Right lobe of liver (tissue), 6 donors: ENCODE data around the gene RBBP4. TPM values are rescaled to one million over a fixed set of nuclear protein-coding genes. Genes with fewer than 3 reads are reported as not detected.
A peak's percentile ranks its signal among the peaks of the same experiment; 100 is the strongest.
"Not testable (repeated sequence)": the region's sequence is repeated elsewhere in the genome, so short reads cannot be mapped to it uniquely, and the experiment has no call there.

Experiments used
- ATAC-seq, 4 donors: fragments of 200-7000 bp; cut with Tn5 transposase; one replicate each; pipeline ENCODE4 v1.9.1; 2020; ENCODE audit warnings: mild to moderate bottlenecking in 4 of 4, moderate library complexity in 4 of 4
- DNase-seq, 3 donors: peaks; one replicate each; pipeline ENCODE4 v3.0.0-alpha.2; 2020
- H3K27ac ChIP-seq, 3 donors: fragments of 200-600 bp; one replicate each; pipeline ENCODE4 v1.8.0; 2022
- H3K27me3 ChIP-seq, 2 donors: fragments of 200-600 bp; one replicate each; pipeline ENCODE4 v1.8.0; 2022
- H3K36me3 ChIP-seq, 4 donors: fragments of 200-600 bp; sonication (generic) in 1 of 4; one replicate each; pipeline versions ENCODE4 v1.5.1 to v1.8.0; 2017 to 2022; ENCODE audit warnings: control low read depth in 1 of 4
- H3K4me1 ChIP-seq, 4 donors: fragments of 200-600 bp; sonication (generic) in 1 of 4; one replicate each; pipeline versions ENCODE4 v1.5.1 to v1.8.0; 2017 to 2022; ENCODE audit warnings: control low read depth in 1 of 4
- H3K4me3 ChIP-seq, 3 donors: fragments of 200-600 bp; one replicate each; pipeline ENCODE4 v1.8.0; 2022
- H3K9me3 ChIP-seq, 4 donors: fragments of 200-600 bp; sonication (generic) in 1 of 4; one replicate each; pipeline versions ENCODE4 v1.5.1 to v1.8.0; 2017 to 2022; ENCODE audit warnings: control low read depth in 1 of 4
- CTCF ChIP-seq, 4 donors: fragments of 200-600 bp in 3 of 4; fragments of 450-650 bp in 1 of 4; IDR thresholded peaks; one replicate each; pipeline versions ENCODE4 v1.5.1 to v1.8.0; 2016 to 2022; ENCODE audit warnings: antibody characterized with exemption in 4 of 4, mild to moderate bottlenecking in 2 of 4
- POLR2A ChIP-seq: fragments of 450-650 bp; IDR thresholded peaks from one replicate; pipeline ENCODE4 v1.6.1; 2017; ENCODE audit warnings: antibody characterized with exemption, mild to moderate bottlenecking
- WGBS: methylation state at CpG from one replicate; pipeline ENCODE4 v1.1.6; 2018; ENCODE audit warnings: low coverage, low lambda C conversion rate; ENCODE audit not compliant: insufficient coverage; ENCODE audit errors: missing lambda C conversion rate; 5-methylcytosine and 5-hydroxymethylcytosine counted together
- intact Hi-C, 2 donors: fragments of 100-400 bp; cut with DNase I; formaldehyde crosslinking; loops; one replicate each; pipeline versions ENCODE4 v1.11.2 to v1.14.1; 2022
- total RNA-seq, 6 experiments: library from RNA; depleted of rRNA in 2 of 6; stranded (reverse); fragments of >200 nt in 2 of 6; fragmentation: NEBNext Ultra II Directional in 3 of 6; extraction: Animal tissue kit (Norgen Biotek cat#: 25700) in 3 of 6; gene quantifications; one replicate each; pipeline versions ENCODE4 v1.1.0 to v1.2.4, GENCODE V29; 2016 to 2023
- donor health status: DM: no; HTN: yes; CAD: no.
- donor health status: DM: no; HTN: no; CAD: no.
- donor health status: DM: no; HTN: no; CAD: no.
- donor health status: DM: no; HTN: yes; CAD: no.
- donor health status: DM: no; HTN: yes; CAD: no.

Gene RBBP4
- total RNA-seq, 6 experiments from 2014 or later, result 50.1 to 66.1 (median 58.8) TPM

- ATAC-seq (no peak), DNase-seq (no peak)
- WGBS, result 92% methylated on average over 1 of the region's 1 CpG
- Histone ChIP-seq H3K27ac (no peak overlapping the region), H3K4me3 (no peak overlapping the region), H3K4me1 (no peaks in the 10 kb centered on the region), H3K36me3 (peaks cover 4 to 70% (median 13%) of the 10 kb centered on the region in 4 donors), H3K9me3 (no peaks in the 10 kb centered on the region), H3K27me3 (no peaks in the 10 kb centered on the region)
- intact Hi-C loops, result no loop called here
- TF ChIP-seq CTCF (IDR thresholded peaks at IDR 0.05) (no peak), POLR2A (no peak)
These were observed 8.6 kb downstream of the RBBP4 start for GRCh38 chr1:32659581-32659980.

- H3K27ac ChIP-seq, result no peak overlapping the region
- H3K4me1 ChIP-seq, result no peaks in the 10 kb centered on the region
- 59% methylated on average over 1 of the region's 1 CpG for WGBS
- intact Hi-C loops, result no loop called here
- H3K4me3 ChIP-seq, result no peak overlapping the region
- TF ChIP-seq CTCF (IDR thresholded peaks at IDR 0.05), result no peak
- no peak for TF ChIP-seq POLR2A
- DNase-seq (no peak), ATAC-seq (no peak)
- H3K27me3 ChIP-seq, result no peaks in the 10 kb centered on the region
- H3K9me3 ChIP-seq, result no peaks in the 10 kb centered on the region
- peaks cover 15 to 85% (median 28%) of the 10 kb centered on the region in 4 donors for H3K36me3 ChIP-seq
These were observed 14.9 kb downstream of the RBBP4 start for GRCh38 chr1:32665915-32666314.

- 82% methylated on average over 9 of the region's 12 CpGs for WGBS
- no peak overlapping the region for H3K4me3 ChIP-seq
- peaks cover 15 to 88% (median 34%) of the 10 kb centered on the region in 4 donors for H3K36me3 ChIP-seq
- H3K9me3 ChIP-seq, result no peaks in the 10 kb centered on the region
- DNase-seq (no peak), ATAC-seq (no peak)
- no peaks in the 10 kb centered on the region for H3K4me1 ChIP-seq
- no peak overlapping the region for H3K27ac ChIP-seq
- H3K27me3 ChIP-seq, result no peaks in the 10 kb centered on the region
- TF ChIP-seq POLR2A (no peak), CTCF (IDR thresholded peaks at IDR 0.05) (no peak)
- intact Hi-C loops, result no loop called here
These were observed 16.0 kb downstream of the RBBP4 start for GRCh38 chr1:32666901-32667566.

GRCh38 chr1:32668716-32669115, 17.7 kb downstream of the RBBP4 start:
- H3K36me3 ChIP-seq, result peaks cover 24 to 90% (median 46%) of the 10 kb centered on the region in 4 donors
- H3K27me3 ChIP-seq, H3K4me3 ChIP-seq, H3K9me3 ChIP-seq, H3K4me1 ChIP-seq, ATAC-seq, H3K27ac ChIP-seq, DNase-seq, intact Hi-C loops: not testable (repeated sequence)
- 93% methylated on average over 5 of the region's 5 CpGs for WGBS

GRCh38 chr1:32676945-32677344, 25.9 kb downstream of the RBBP4 start:
- H3K36me3 ChIP-seq, result peaks cover 8 to 73% (median 39%) of the 10 kb centered on the region in 4 donors

GRCh38 chr1:32679993-32680392, 29.0 kb downstream of the RBBP4 start:
- DNase-seq, H3K27ac ChIP-seq, H3K9me3 ChIP-seq, H3K27me3 ChIP-seq, ATAC-seq, intact Hi-C loops, H3K4me3 ChIP-seq: not testable (repeated sequence)
- H3K36me3 ChIP-seq, result peaks cover 0 to 53% (median 20%) of the 10 kb centered on the region in 4 donors
- 71% methylated on average over 4 of the region's 4 CpGs for WGBS
- H3K4me1 ChIP-seq, result peaks cover 0 to 12% (median 0%) of the 10 kb centered on the region in 4 donors

More at GRCh38 chr1:32676945-32677344, 25.9 kb downstream of the RBBP4 start:
- peaks cover 0 to 9% (median 0%) of the 10 kb centered on the region in 4 donors for H3K4me1 ChIP-seq
- no peak overlapping the region for H3K27ac ChIP-seq
- H3K4me3 ChIP-seq, result no peak overlapping the region
- H3K9me3 ChIP-seq, result no peaks in the 10 kb centered on the region
- DNase-seq (no peak), ATAC-seq (peak in 2 of 4 donors; percentile 26 to 30)
- H3K27me3 ChIP-seq, result no peaks in the 10 kb centered on the region
- no peak for TF ChIP-seq CTCF (IDR thresholded peaks at IDR 0.05)
- TF ChIP-seq POLR2A, result no peak
- 33% methylated on average over 2 of the region's 3 CpGs for WGBS
- intact Hi-C loops, result no loop called here
